Epithelial cell of proximal tubule (primary cell): ENCODE measurements around the gene HPCAL1. TPM values are rescaled to one million over a fixed set of nuclear protein-coding genes. Genes with fewer than 3 reads are reported as not detected.

Source experiments
- DNase-seq: peaks from one replicate; pipeline ENCODE4 v3.0.0-alpha.2; 2011; ENCODE audit warnings: low read depth
- H3K4me3 ChIP-seq: 2 replicates; pipeline ENCODE4 v1.5.1; 2011; ENCODE audit warnings: low read depth, mild to moderate bottlenecking, low read length
- total RNA-seq: library from RNA; depleted of rRNA; stranded (reverse); fragments of >200 nt; gene quantifications from 2 replicates; pipeline ENCODE4 v1.2.3, GENCODE V29; 2015
- TF ChIP-seq, protein P1 (sequence below): conservative IDR thresholded peaks from 2 replicates; pipeline ENCODE4 v1.5.1; 2012; ENCODE audit warnings: low read depth, mild to moderate bottlenecking, low read length

The HPCAL1 gene
- total RNA-seq, 1 donor from 2014 or later: 72.3 TPM

DNA sequence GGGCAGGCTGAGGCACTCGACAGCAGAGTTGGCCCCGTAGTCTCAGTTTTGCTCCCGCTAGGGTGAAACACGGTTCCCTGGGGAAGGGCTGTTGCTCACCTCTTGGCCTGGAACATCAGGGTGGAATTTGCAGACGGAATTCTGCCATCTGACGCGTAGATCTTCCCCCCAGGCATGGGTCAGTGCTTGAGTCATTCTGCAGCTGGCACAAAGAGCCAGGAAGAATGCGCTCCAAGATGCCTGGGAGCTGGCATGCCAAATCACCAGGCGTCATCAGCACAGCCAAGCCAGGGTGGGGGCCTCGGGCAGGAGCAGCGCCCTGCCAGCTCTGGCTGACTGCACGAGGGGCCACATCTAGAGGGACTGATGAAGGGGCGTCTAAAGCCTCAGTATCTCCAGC, 102.7 kb downstream of the HPCAL1 start:
- TF ChIP-seq, protein P1, sequence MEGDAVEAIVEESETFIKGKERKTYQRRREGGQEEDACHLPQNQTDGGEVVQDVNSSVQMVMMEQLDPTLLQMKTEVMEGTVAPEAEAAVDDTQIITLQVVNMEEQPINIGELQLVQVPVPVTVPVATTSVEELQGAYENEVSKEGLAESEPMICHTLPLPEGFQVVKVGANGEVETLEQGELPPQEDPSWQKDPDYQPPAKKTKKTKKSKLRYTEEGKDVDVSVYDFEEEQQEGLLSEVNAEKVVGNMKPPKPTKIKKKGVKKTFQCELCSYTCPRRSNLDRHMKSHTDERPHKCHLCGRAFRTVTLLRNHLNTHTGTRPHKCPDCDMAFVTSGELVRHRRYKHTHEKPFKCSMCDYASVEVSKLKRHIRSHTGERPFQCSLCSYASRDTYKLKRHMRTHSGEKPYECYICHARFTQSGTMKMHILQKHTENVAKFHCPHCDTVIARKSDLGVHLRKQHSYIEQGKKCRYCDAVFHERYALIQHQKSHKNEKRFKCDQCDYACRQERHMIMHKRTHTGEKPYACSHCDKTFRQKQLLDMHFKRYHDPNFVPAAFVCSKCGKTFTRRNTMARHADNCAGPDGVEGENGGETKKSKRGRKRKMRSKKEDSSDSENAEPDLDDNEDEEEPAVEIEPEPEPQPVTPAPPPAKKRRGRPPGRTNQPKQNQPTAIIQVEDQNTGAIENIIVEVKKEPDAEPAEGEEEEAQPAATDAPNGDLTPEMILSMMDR: no peak
- DNase-seq: peak; percentile 95
- no peak overlapping the region for H3K4me3 ChIP-seq

DNA sequence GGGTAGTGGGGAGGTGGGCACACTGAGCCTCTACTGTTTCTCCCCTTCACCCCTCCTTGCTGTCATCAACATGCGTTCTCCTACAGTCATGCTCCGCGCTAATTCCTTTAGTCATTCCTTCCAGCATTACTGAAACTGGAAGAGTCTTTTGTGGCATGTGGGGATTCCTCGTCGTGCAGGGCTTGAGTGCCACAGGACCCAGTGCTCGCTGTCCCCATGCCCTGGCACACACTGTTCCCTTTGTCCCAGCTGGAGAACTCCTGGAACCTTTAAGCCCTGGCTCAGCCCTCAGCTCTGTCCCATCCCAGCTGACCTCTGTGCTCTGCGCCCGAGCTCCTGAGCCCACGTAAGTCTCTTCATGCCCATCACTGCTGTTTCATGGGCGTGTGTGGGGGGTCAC, 103.3 kb downstream of the HPCAL1 start:
- no peak for DNase-seq
- TF ChIP-seq, protein P1: no peak
- H3K4me3 ChIP-seq: no peak overlapping the region

DNA sequence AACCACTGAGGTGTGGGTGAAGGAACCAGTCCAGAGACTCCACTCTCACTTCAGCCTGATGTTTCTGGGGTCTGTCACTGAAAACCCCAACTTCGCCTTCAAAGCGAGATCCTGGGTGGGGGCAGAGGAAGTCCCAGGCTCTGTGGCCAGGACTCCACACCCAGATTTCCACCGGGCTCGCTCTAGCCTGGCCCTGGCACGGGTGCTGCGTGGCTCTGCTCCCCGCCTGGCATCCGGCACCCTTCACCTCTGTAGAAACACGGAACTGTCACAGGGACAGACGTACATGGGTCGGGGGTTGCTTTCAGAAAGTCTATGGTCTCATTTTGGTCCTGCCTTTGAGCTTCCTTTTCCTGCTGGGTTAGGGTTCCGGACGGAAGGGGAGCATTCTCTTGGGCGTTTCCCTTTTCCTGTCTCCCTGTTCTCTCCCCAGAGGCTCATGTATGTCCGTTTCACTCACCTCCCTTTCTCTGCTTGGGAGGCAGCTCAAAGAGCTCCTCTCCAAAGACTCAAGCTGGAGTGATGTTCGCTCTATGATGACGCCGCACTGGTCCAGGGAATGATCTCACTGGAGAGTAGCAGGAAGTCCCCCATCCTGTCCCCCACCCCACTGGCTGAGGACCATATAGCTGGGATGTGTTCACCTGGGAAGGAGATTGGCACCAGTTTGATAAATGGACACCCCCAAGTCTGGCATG, 103.9 kb downstream of the HPCAL1 start:
- TF ChIP-seq, protein P1: no peak
- no peak for DNase-seq

DNA sequence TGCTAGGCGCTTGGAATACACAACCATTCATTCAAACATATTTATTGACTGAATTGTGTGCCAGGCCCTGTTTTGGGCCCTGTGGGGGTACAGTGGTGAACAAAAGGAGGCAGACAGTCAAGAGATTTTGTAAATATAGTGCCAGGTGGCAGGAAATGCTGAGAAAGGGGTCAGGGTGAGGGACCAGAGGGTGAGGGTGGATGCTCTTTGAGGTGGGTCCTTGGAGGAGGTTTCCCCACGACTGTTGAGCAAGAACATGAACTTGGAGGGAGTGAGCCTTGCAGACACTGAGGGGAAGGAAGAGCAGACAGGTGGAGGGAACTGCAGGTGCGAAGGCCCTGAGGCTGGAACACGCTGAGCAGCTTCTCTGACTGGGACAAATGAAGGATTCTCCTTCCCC, 104.7 kb downstream of the HPCAL1 start:
- H3K4me3 ChIP-seq: no peak overlapping the region
- TF ChIP-seq, protein P1: no peak

More for the DNA sequence above, 103.9 kb downstream of the HPCAL1 start:
- no peak overlapping the region for H3K4me3 ChIP-seq

DNA sequence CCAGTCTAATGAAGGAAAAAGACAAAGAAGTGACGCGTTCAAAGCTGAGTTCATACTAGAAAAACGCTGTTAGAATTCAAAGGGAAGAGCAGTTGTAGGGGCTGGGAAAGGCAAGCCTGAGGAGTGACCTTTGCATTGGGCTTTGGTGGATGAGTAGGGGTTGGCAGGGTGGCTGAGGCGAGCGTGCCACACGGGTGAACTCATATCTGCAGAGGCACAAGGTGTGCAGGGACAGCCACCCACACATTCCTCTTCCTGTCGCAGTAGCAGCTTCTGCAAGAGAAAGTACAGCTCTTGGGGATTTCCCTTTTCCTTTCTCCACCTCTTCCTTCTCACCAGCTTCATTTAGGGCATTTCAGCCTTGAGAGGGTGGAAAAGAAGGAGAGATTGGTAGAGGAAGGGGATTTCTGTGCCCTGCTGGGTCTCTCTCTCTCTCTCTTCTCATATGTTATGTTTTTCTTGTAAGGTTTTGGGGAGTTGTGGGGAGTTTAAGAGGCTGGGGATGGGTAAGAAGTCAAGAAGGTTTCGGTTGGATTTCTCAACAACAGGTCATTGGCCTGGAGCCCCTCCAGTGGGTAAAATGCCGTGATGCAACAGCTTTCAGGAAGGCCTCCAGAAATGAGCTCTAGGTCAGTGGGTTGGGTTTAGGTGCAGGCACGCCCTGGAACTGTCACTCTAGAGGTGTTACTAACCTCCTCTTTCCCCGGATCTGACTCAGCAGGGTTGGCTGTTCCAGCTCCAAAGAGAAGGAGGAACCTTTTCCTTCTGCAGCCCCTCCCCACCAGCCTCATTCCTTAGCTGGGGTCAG, 105.3 kb downstream of the HPCAL1 start:
- peak overlapping the region; percentile 17 for H3K4me3 ChIP-seq
- TF ChIP-seq, protein P1: no peak
- peak; percentile 95 for DNase-seq

More for the DNA sequence above, 104.7 kb downstream of the HPCAL1 start:
- DNase-seq: no peak

DNA sequence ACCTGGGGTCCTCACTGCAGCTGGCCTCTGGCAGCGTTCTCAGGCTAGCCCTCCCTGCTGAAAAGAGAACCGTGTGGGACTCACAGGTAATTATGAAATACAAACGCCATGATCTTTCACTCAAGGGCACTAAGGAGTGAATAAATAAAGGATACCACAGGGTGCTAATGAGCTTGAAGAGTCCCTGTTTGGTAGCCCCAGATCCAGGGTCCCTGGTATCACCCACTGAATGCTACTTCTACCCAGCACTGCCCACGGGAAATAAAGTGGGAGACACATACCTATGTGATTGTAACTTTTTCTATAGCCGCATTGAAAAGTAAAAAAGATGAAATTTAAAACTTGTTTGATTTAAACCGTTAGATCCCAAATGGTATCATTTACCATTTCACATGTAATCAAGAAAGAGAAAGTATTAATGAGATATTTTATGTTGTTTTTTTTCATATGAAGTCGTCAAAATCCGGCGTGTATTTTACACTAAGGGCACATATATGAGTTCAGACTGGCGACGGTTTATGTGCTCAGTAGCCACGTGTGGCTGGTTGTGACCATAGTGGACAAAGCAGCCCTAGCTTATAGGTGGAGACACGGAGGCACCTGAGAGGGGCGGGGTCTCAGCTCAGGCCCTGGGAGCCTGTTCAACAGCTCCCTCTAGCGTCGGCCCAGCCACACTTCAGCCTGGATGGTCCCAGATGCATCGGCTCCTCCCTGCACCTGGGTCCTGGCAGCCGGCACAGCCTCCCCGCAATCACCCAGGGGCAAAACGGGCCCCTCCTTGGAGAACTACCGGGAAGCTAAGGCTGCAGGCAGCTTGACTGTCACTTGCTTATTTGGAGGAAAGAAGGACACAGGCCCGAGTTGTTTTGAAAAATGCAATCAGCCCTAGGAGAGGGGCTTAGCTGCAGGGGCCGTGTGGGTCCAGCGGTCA, 106.2 kb downstream of the HPCAL1 start:
- TF ChIP-seq, protein P1: peak; percentile 94
- H3K4me3 ChIP-seq: peak overlapping the region; percentile 17
- DNase-seq: no peak
